Epidermal melanocyte (primary cell): ENCODE data around the gene RAB4A.

Experiments
- DNase-seq: peaks from one replicate; pipeline ENCODE4 v3.0.0; 2011; ENCODE audit warnings: low spot score; ENCODE audit not compliant: insufficient read length

RAB4A gene, protein sequence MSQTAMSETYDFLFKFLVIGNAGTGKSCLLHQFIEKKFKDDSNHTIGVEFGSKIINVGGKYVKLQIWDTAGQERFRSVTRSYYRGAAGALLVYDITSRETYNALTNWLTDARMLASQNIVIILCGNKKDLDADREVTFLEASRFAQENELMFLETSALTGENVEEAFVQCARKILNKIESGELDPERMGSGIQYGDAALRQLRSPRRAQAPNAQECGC

DNA sequence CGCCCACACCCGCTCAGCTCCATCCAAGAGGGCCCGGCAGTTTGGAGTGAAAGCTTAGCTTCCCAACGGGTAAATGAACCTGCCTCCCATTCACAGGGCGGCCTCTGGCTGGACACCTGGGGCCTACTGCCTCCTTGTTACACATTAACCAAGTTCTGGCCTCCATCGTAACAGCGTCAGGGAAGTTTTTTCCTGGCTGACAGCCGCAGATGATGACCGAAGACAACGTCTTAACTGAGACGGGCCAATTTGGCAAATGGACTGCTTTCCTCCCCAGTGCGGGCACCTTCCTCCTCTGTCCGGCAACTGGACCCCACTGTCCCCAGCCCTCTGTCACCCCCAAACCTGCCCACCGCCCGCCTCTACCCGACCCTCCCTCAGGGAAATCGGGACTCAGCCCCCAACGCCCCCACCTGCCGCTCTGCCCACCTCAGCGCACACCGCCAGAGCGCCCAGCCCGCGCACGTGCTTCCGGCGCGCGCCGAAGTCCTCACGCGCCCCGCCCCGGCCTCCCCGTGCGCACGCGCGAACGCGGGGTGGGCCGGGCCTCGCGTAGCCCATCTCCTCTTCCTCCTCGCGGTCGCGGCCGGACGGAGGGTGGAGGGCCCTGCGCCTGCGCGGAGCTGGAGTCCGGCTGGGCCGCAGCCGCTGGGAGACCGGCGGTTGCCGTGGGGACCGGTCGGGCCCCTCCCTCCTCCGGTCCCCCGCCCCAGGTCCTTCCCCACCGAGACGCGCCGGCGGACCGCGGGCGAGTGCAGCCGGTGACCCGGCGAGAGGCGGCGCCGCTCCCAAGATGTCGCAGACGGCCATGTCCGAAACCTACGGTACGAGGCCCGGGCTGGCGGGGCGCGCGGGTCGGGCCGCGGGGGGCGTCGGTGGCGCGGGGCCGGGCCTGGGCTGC, at the start of gene RAB4A:
TSS of gene RAB4A (plus strand) at position 565 of the 901 bp plus-strand sequence. CDS start at position 794, 229 bp downstream.
- peak; percentile 59 for DNase-seq

DNA sequence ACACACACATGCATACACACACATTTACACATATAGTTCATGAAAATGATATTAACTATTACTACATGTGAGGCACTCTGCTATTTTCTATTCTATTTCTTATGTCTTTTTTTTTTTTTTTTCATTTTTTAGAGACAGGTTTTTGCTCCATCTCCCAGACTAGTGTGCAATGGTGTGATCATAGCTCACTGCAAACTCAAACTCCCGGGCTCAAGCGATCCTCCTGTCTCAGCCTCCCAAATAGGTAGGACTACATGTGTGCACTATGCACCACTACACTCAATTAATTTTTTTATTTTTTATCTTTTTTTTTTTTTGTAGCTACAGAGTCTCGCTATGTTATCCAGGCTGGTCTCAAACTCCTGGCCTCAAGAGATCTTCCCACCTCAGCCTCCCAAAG, 48.8 kb upstream of the RAB4A start:
- no peak for DNase-seq

GRCh38 chr1:229223498-229223897, 47.4 kb upstream of the RAB4A start:
- no peak for DNase-seq

DNA sequence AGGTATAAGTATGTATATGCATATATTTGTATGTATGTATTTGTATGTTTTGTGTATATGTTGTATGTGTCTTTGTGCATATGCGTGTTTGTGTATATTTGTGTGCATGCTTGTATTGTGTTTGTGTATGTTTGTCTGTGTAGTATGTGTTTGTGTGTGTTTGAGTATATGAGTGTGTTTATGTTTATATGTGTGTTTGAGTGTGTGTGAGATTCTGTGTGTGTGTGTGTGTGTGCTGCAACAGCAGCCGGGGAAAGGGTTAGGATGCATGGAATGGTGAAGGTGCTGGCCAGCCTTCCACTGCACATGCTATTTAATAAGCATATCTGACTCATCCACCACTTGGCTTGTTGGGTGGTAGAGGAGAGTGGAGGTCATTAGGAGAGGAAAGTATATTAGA, 46.6 kb upstream of the RAB4A start:
- no peak for DNase-seq

DNA sequence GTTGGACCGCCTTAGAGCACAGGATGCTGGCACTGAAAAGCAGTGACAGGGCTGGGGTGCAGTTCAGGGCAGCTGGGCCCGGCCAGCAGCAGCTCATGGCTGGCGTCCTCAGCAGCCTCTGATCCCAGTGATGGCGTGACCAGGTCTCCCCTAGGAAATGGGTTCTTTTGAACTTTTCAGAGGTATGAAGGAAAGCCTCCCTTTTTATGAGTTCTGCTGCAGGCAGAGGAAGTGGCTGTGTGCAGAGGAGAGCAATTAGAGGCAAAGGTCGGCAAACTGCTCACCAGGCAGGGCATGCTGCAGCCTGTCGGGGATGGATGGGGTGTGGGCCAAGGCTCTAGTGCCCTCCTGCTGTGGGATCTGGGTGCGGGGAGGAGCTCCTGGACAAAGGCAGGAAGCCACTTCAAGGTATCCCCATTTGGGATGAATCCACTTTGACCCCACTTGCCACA, 45.6 kb upstream of the RAB4A start:
- DNase-seq = no peak

DNA sequence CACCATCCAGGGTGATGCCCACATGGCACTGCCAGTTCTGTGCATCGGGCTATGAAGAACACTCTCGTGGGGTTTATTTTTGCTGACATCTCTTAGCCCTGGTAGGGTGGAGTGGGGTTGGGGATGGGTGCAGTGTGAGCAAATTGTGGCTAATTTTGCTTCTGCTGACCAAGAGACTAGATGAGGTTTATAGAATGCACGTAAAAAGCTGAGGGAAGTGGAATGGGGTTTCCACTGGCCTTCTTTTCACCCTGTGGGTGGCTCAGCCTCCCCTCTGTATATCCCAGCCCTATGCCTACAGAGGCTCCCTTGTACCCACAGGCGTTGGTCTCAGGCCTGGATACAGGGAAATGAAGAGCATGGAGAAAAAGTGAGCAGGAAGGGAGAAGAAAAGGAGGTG, 44.1 kb upstream of the RAB4A start:
- DNase-seq = no peak

GRCh38 chr1:229227298-229227919, 43.5 kb upstream of the RAB4A start:
- peak; percentile 63 for DNase-seq

- no peak for DNase-seq
Measured at GRCh38 chr1:229228522-229228921, 42.4 kb upstream of the RAB4A start.

- no peak for DNase-seq
Measured at GRCh38 chr1:229229137-229229720, 41.7 kb upstream of the RAB4A start.

DNA sequence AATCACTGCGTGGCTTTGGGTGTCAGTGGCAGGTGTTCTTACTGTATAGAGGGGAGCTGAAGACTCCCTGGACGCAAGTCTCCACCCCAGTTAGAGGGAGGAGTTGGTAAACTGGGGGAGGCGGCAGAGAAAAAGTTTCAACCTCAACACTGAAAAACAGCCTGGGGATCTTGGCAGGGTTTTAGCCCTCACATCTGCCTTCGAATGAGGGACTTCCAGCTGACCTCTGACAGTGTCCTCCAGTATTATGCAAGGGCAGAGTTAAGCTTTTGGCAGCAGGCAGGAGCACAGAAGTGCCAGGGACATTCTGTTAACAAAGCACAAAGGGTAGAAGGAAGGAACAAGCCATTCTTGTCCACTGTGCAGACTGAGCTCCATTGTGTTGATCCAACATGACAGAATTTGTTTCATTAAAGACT, 41.2 kb upstream of the RAB4A start:
- peak; percentile 33 for DNase-seq

- DNase-seq = no peak
Measured at GRCh38 chr1:229230140-229230892, 40.6 kb upstream of the RAB4A start.

- no peak for DNase-seq
Measured at GRCh38 chr1:229230893-229231753, 39.8 kb upstream of the RAB4A start.

GRCh38 chr1:229231754-229232119, 39.2 kb upstream of the RAB4A start:
- DNase-seq = no peak

DNA sequence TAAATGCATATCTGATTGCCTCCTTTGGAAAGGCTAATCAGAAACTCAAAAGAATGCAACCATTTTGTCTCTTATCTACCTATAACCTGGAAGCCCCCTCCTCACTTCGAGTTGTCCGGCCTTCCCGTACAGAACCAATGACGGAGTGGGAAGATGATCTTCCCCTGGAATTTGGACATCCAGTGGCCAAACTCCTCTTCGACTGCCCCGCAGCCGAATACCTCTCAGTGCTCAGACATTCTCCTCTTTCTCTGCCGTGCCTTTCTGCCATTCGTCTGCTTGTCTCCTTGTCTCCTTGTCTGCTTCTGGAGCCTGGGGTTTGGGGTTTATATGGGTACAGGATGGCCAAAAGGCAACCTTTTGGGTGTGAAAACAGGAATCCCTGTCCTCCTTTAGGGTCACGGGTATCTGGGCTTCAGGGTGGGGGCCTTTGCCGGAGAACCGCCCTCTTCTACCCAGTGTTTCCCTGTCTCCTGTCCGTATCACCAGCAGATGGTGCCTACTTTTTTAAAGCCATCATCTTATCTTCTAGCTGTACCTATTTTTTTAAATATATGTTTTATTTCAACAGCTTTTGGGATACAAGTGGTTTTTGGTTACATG, 35.9 kb upstream of the RAB4A start:
- DNase-seq = no peak

- DNase-seq = no peak
Measured at GRCh38 chr1:229237320-229237719, 33.6 kb upstream of the RAB4A start.

GRCh38 chr1:229238231-229238630, 32.7 kb upstream of the RAB4A start:
- DNase-seq = no peak

GRCh38 chr1:229238674-229239415, 32.1 kb upstream of the RAB4A start:
- no peak for DNase-seq

DNA sequence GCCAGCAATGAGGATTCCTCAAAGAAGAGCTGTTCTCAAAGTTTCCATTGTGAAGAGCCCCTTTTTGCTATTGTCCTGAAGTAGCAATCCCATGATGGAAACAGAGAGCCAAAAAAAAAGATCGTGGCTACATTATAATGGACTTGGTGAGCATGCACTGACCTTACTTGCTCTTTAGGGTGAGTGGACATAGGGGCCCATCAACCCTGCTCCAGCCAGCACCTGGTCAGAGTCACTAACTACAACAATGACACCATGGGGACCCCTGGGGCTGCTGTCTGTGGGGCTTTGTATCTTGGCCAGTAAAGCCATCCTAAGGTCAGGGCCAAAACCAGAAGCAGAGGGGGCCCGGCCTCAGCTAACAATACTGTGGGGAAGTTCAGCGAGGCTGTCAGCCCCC, 30.4 kb upstream of the RAB4A start:
- no peak for DNase-seq

GRCh38 chr1:229241390-229241789, 29.5 kb upstream of the RAB4A start:
- DNase-seq = no peak
